Psoas muscle (tissue), 8 donors: Measurements from ENCODE around the gene KLK3. TPM values are rescaled to one million over a fixed set of nuclear protein-coding genes. Genes with fewer than 3 reads are reported as not detected.

Experiments
- ATAC-seq, 4 donors: fragments of 200-7000 bp; cut with Tn5 transposase; one replicate each; pipeline ENCODE4 v1.9.1; 2020; ENCODE audit warnings: moderate library complexity in 3 of 4, mild to moderate bottlenecking in 2 of 4
- DNase-seq, 2 donors: peaks; one replicate each; pipeline ENCODE4 v3.0.0-alpha.2; 2020
- H3K27ac ChIP-seq: fragments of 200-600 bp; one replicate; pipeline ENCODE4 v1.8.0; 2022
- H3K27me3 ChIP-seq, 3 donors: fragments of 200-600 bp in 1 of 3; one replicate each; pipeline versions ENCODE4 v1.6.1 to v1.8.0; 2013 to 2022; ENCODE audit warnings: low read length in 2 of 3, mild to moderate bottlenecking in 2 of 3, moderate library complexity in 1 of 3; ENCODE audit not compliant: insufficient read depth in 3 of 3
- H3K36me3 ChIP-seq, 2 donors: fragments of 200-600 bp in 1 of 2; one replicate each; pipeline versions ENCODE4 v1.6.1 to v1.8.0; 2013 to 2022; ENCODE audit warnings: low read depth in 1 of 2, mild to moderate bottlenecking in 1 of 2, moderate library complexity in 1 of 2; ENCODE audit not compliant: insufficient read depth in 1 of 2
- H3K4me1 ChIP-seq: fragments of 200-600 bp; one replicate; pipeline ENCODE4 v1.8.0; 2022
- H3K4me3 ChIP-seq: fragments of 200-600 bp; one replicate; pipeline ENCODE4 v1.8.0; 2022; ENCODE audit warnings: mild to moderate bottlenecking
- H3K9me3 ChIP-seq: fragments of 200-600 bp; one replicate; pipeline ENCODE4 v1.8.0; 2022
- WGBS, 3 donors: extraction: QIAGEN DNeasy Blood & Tissue Kit; methylation state at CpG; one replicate each; pipeline versions ENCODE4 v1.1.6 to v1.1.7; 2013; 5-methylcytosine and 5-hydroxymethylcytosine counted together
- intact Hi-C, 2 donors: fragments of 100-400 bp; cut with DNase I; formaldehyde crosslinking; loops; one replicate each; pipeline versions ENCODE4 v1.11.0 to v1.14.2; 2022
- polyA plus RNA-seq, 3 donors: library from polyadenylated mRNA; stranded (reverse); fragments of 200-250 nt; gene quantifications; one replicate each; pipeline ENCODE4 v1.2.3, GENCODE V29; 2013
- total RNA-seq, 4 donors: library from RNA; stranded (reverse); fragmentation: NEBNext Ultra II Directional in 2 of 4; extraction: Animal tissue kit (Norgen Biotek cat#: 25700) in 2 of 4; gene quantifications; one replicate each; pipeline versions ENCODE4 v1.2.1 to v1.2.4, GENCODE V29; 2021 to 2023
- TF ChIP-seq, protein P1 (sequence below): fragments of 200-600 bp; IDR thresholded peaks from one replicate; pipeline ENCODE4 v1.8.0; 2022; ENCODE audit warnings: antibody characterized with exemption
- donor health status: healthy with polysubstance abuse.
- donor health status: DM: no; HTN: no; CAD: no; lungs with moderate emphysema.
- donor health status: Bipolar disorder and iron deficiency.
- donor health status: healthy.
- donor health status: DM: yes; HTN: yes; CAD: no.
- donor health status: DM: no; HTN: no; CAD: no.
- donor health status: DM: no; HTN: no; CAD: no.
- donor health status: DM: yes; HTN: yes; CAD: no.

The KLK3 gene
- total and polyA plus RNA-seq, 7 donors, result not detected

DNA sequence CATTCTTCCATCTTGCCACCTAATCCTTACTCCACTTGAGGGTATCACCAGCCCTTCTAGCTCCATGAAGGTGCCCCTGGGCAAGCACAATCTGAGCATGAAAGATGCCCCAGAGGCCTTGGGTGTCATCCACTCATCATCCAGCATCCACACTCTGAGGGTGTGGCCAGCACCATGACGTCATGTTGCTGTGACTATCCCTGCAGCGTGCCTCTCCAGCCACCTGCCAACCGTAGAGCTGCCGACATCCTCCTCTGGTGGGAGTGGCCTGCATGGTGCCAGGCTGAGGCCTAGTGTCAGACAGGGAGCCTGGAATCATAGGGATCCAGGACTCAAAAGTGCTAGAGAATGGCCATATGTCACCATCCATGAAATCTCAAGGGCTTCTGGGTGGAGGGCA lies 3.1 kb upstream of the KLK3 start:
- ATAC-seq, result no peak
- Histone ChIP-seq H3K27me3 (peaks cover 0 to 7% (median 3%) of the 10 kb centered on the region in 3 donors), H3K4me1 (no peaks in the 10 kb centered on the region), H3K9me3 (no peaks in the 10 kb centered on the region), H3K4me3 (no peak overlapping the region), H3K27ac (no peak overlapping the region), H3K36me3 (no peaks in the 10 kb centered on the region)
- DNase-seq, result no peak
- TF ChIP-seq, protein P1, sequence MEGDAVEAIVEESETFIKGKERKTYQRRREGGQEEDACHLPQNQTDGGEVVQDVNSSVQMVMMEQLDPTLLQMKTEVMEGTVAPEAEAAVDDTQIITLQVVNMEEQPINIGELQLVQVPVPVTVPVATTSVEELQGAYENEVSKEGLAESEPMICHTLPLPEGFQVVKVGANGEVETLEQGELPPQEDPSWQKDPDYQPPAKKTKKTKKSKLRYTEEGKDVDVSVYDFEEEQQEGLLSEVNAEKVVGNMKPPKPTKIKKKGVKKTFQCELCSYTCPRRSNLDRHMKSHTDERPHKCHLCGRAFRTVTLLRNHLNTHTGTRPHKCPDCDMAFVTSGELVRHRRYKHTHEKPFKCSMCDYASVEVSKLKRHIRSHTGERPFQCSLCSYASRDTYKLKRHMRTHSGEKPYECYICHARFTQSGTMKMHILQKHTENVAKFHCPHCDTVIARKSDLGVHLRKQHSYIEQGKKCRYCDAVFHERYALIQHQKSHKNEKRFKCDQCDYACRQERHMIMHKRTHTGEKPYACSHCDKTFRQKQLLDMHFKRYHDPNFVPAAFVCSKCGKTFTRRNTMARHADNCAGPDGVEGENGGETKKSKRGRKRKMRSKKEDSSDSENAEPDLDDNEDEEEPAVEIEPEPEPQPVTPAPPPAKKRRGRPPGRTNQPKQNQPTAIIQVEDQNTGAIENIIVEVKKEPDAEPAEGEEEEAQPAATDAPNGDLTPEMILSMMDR, result no peak
- intact Hi-C loops, result no loop called here
- WGBS, 3 donors, result 41 to 46% (median 45%) methylated on average over 4 of the region's 4 CpGs

DNA sequence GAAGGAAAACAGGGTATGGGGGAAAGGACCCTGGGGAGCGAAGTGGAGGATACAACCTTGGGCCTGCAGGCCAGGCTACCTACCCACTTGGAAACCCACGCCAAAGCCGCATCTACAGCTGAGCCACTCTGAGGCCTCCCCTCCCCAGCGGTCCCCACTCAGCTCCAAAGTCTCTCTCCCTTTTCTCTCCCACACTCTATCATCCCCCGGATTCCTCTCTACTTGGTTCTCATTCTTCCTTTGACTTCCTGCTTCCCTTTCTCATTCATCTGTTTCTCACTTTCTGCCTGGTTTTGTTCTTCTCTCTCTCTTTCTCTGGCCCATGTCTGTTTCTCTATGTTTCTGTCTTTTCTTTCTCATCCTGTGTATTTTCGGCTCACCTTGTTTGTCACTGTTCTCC lies 2.7 kb downstream of the KLK3 start:
- Histone ChIP-seq H3K4me1 (no peaks in the 10 kb centered on the region), H3K36me3 (no peaks in the 10 kb centered on the region), H3K4me3 (no peak overlapping the region), H3K27me3 (peaks cover 0 to 13% (median 9%) of the 10 kb centered on the region in 3 donors), H3K9me3 (no peaks in the 10 kb centered on the region), H3K27ac (no peak overlapping the region)
- DNase-seq (no peak), ATAC-seq (no peak)
- intact Hi-C loops, result no loop called here
- WGBS, 3 donors, result 60 to 69% (median 62%) methylated on average over 5 to 6 of the region's 6 CpGs
- TF ChIP-seq, protein P1, result no peak

- Histone ChIP-seq H3K4me1 (no peaks in the 10 kb centered on the region), H3K36me3 (no peaks in the 10 kb centered on the region), H3K9me3 (no peaks in the 10 kb centered on the region), H3K27ac (no peak overlapping the region), H3K27me3 (peaks cover 0 to 13% (median 9%) of the 10 kb centered on the region in 3 donors), H3K4me3 (no peak overlapping the region)
- DNase-seq (no peak), ATAC-seq (no peak)
- intact Hi-C loops, result no loop called here
- 17 to 23% (median 18%) methylated on average over 7 of the region's 7 CpGs for WGBS, 3 donors
- TF ChIP-seq, protein P1, result no peak
Measured at GRCh38 chr19:50858886-50859285, 4.2 kb downstream of the KLK3 start.

DNA sequence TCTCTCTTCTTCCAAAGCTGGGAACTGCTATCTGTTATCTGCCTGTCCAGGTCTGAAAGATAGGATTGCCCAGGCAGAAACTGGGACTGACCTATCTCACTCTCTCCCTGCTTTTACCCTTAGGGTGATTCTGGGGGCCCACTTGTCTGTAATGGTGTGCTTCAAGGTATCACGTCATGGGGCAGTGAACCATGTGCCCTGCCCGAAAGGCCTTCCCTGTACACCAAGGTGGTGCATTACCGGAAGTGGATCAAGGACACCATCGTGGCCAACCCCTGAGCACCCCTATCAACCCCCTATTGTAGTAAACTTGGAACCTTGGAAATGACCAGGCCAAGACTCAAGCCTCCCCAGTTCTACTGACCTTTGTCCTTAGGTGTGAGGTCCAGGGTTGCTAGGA lies 5.1 kb downstream of the KLK3 start:
- no peak overlapping the region for H3K27ac ChIP-seq
- H3K4me3 ChIP-seq, result no peak overlapping the region
- no peaks in the 10 kb centered on the region for H3K36me3 ChIP-seq
- ATAC-seq (no peak), DNase-seq (no peak)
- no peaks in the 10 kb centered on the region for H3K9me3 ChIP-seq
- TF ChIP-seq, protein P1, result no peak
- 86 to 89% (median 86%) methylated on average over 4 of the region's 4 CpGs for WGBS, 3 donors
- peaks cover 0 to 13% (median 9%) of the 10 kb centered on the region in 3 donors for H3K27me3 ChIP-seq
- intact Hi-C loops, result no loop called here
- no peaks in the 10 kb centered on the region for H3K4me1 ChIP-seq

GRCh38 chr19:50861010-50861409 lies 6.3 kb downstream of the KLK3 start:
- no peak for ATAC-seq
- no peaks in the 10 kb centered on the region for H3K9me3 ChIP-seq
- H3K4me3 ChIP-seq, result no peak overlapping the region
- 57 to 76% (median 64%) methylated on average over 5 of the region's 5 CpGs for WGBS, 3 donors
- H3K4me1 ChIP-seq, result no peaks in the 10 kb centered on the region
- intact Hi-C loops, result no loop called here
- TF ChIP-seq, protein P1, result no peak
- DNase-seq, result no peak
- H3K36me3 ChIP-seq, result no peaks in the 10 kb centered on the region
- H3K27ac ChIP-seq, result no peak overlapping the region
- peaks cover 0 to 13% (median 9%) of the 10 kb centered on the region in 3 donors for H3K27me3 ChIP-seq
